Measurements from ENCODE around the gene TCF4.

GRCh38 chr18:55243857-55244256 lies 344.1 kb downstream of the TCF4 start:
- TF ChIP-seq HDGF (IDR thresholded peaks at IDR 0.05; ENCODE audit: borderline replicate concordance) (no peak), FOXA1 (IDR thresholded peaks at IDR 0.05) (no peak)

Data from HEK293T (cell line).